DND-41 (cell line): ENCODE results near the gene RBM47.

Experiments
- ATAC-seq: fragments of 200-7000 bp; cut with Tn5 transposase; 3 replicates; pipeline ENCODE4 v1.9.1; 2021; ENCODE audit warnings: low read depth; ENCODE audit not compliant: insufficient read depth
- DNase-seq: peaks from one replicate; pipeline ENCODE4 v3.0.0-alpha.2; 2020
- H2AFZ ChIP-seq: 2 replicates; pipeline ENCODE4 v1.6.0; 2012; ENCODE audit warnings: low read depth, low read length
- H3K27ac ChIP-seq: 2 replicates; pipeline ENCODE4 v1.5.1; 2012; ENCODE audit warnings: low read length, inconsistent platforms
- H3K27me3 ChIP-seq: fragments of 200-600 bp; sonication (generic); 2 replicates; pipeline ENCODE4 v1.6.0; 2012; ENCODE audit warnings: low read length, mild to moderate bottlenecking, inconsistent platforms; ENCODE audit not compliant: insufficient read depth, poor library complexity
- H3K36me3 ChIP-seq: 2 replicates; pipeline ENCODE4 v1.5.1; 2012; ENCODE audit warnings: low read length, inconsistent platforms; ENCODE audit not compliant: insufficient read depth
- H3K4me1 ChIP-seq: 2 replicates; pipeline ENCODE4 v1.5.1; 2012; ENCODE audit warnings: mild to moderate bottlenecking, low read length; ENCODE audit not compliant: insufficient read depth
- H3K4me2 ChIP-seq: 2 replicates; pipeline ENCODE4 v1.6.0; 2012; ENCODE audit warnings: mild to moderate bottlenecking, moderate library complexity, low read length, inconsistent platforms; ENCODE audit not compliant: insufficient read depth
- H3K4me3 ChIP-seq, 2 experiments: fragments of 200-600 bp in 1 of 2; shearing (Covaris generic) in 1 of 2; 2 replicates each; pipeline ENCODE4 v1.5.1; 2012 to 2016; ENCODE audit warnings: inconsistent platforms in 2 of 2, low read length in 2 of 2, mild to moderate bottlenecking in 2 of 2, low read depth in 1 of 2, moderate library complexity in 1 of 2
- H3K79me2 ChIP-seq: 2 replicates; pipeline ENCODE4 v1.6.0; 2012; ENCODE audit warnings: low read length, inconsistent platforms; ENCODE audit not compliant: insufficient read depth
- H3K9ac ChIP-seq: 2 replicates; pipeline ENCODE4 v1.6.0; 2012; ENCODE audit warnings: low read depth, mild to moderate bottlenecking, inconsistent platforms, low read length, moderate library complexity
- H3K9me3 ChIP-seq: 2 replicates; pipeline ENCODE4 v1.5.1; 2012; ENCODE audit warnings: low read length, moderate library complexity, mild to moderate bottlenecking, inconsistent platforms; ENCODE audit not compliant: insufficient read depth, severe bottlenecking
- H4K20me1 ChIP-seq: 2 replicates; pipeline ENCODE4 v1.6.0; 2012; ENCODE audit warnings: low read length; ENCODE audit not compliant: insufficient read depth
- CTCF ChIP-seq: IDR thresholded peaks from 2 replicates; pipeline ENCODE4 v1.5.1; 2012; ENCODE audit warnings: borderline replicate concordance, low read length, moderate library complexity, mild to moderate bottlenecking; ENCODE audit not compliant: poor library complexity, severe bottlenecking; ENCODE audit errors: extremely low read depth
- EZH2 ChIP-seq: IDR thresholded peaks from 3 replicates; pipeline ENCODE4 v1.6.1; 2012; ENCODE audit warnings: borderline replicate concordance, low read depth, mild to moderate bottlenecking, moderate library complexity, low read length, inconsistent platforms; ENCODE audit not compliant: severe bottlenecking

Gene RBM47

DNA sequence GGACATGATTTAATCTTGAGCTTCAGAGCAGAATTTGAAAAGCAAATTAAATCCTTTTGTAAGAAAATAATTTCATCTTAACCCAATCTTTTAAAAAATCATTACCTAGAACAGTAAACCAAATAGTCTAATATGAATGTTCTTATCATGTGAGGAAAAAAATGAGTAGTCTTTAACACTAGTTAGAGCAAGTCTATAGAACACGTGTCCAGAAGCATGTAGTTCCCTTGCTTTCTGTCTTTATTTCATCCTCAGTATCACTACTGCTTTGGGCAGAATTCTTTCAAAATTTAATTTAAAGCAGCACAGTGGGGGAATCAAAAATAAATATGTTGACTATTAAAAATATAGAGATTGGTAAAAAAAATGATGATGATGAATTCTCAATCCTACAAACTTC lies 2.1 kb downstream of the RBM47 start:
- TF ChIP-seq EZH2 (no peak), CTCF (no peak)
- Histone ChIP-seq H3K9ac (no peak overlapping the region), H2AFZ (no peak overlapping the region), H3K27ac (no peak overlapping the region), H3K4me2 (no peak overlapping the region), H3K4me3 (no peak overlapping the region), H3K27me3 (peaks cover 17% of the 10 kb centered on the region), H3K79me2 (no peaks in the 10 kb centered on the region), H3K4me1 (no peaks in the 10 kb centered on the region), H3K36me3 (no peaks in the 10 kb centered on the region), H3K9me3 (no peaks in the 10 kb centered on the region), H4K20me1 (no peaks in the 10 kb centered on the region)
- ATAC-seq (no peak), DNase-seq (no peak)

DNA sequence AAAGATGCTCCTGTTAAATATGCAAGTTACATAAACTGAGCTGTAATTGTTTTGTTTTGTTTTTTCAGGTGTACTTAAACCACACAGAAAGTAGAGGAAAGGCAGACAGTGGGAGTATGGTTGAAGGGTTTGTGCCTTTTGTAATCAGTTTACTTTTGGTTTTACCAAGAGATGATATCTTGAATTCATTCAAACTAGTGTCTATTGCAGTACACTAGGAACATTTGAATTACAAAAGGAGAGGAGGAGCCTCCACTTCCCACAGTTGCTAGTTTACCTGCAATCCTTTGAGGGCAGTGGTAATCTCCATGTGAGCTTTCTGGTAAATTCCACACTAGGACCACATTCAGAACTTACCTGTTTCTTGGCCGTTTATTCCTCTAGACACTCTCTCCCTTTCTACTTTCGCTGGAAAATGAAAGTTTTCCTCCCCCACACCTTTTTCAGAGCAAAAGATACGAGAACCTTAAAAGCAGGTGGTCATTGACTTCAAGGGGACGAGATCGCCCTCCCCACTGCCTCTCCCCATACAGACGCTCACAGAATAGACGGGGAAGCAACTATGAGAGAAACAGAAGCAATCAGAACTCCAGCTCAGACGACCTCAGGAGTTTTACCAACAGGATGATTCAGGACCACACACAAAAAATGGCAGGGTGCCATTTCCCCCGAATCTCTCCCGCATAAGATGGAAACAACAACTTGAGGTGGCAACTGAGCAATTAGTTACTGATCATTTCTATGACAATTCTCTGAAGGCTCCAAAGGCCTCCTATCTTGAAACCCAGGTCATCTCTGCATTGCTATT lies 3.3 kb downstream of the RBM47 start:
- H3K9me3 ChIP-seq = no peaks in the 10 kb centered on the region
- ATAC-seq = no peak
- no peaks in the 10 kb centered on the region for H3K4me1 ChIP-seq
- no peaks in the 10 kb centered on the region for H3K36me3 ChIP-seq
- no peak overlapping the region for H3K4me2 ChIP-seq
- TF ChIP-seq EZH2 = no peak
- TF ChIP-seq CTCF = no peak
- no peak for DNase-seq
- no peaks in the 10 kb centered on the region for H3K79me2 ChIP-seq
- peaks cover 17% of the 10 kb centered on the region for H3K27me3 ChIP-seq
- H3K27ac ChIP-seq = no peak overlapping the region
- no peaks in the 10 kb centered on the region for H4K20me1 ChIP-seq
- H3K9ac ChIP-seq = no peak overlapping the region
- no peak overlapping the region for H2AFZ ChIP-seq
- no peak overlapping the region for H3K4me3 ChIP-seq

- no peak overlapping the region for H3K27ac ChIP-seq
- TF ChIP-seq EZH2 = no peak
- no peak for TF ChIP-seq CTCF
These were observed 6.0 kb downstream of the RBM47 start for GRCh38 chr4:40623707-40624106.

More at GRCh38 chr4:40623707-40624106, 6.0 kb downstream of the RBM47 start:
- H3K36me3 ChIP-seq = no peaks in the 10 kb centered on the region
- H4K20me1 ChIP-seq = no peaks in the 10 kb centered on the region
- no peak overlapping the region for H2AFZ ChIP-seq
- H3K79me2 ChIP-seq = no peaks in the 10 kb centered on the region
- DNase-seq = no peak
- H3K4me2 ChIP-seq = no peak overlapping the region
- H3K4me3 ChIP-seq = no peak overlapping the region
- no peak overlapping the region for H3K9ac ChIP-seq
- no peaks in the 10 kb centered on the region for H3K9me3 ChIP-seq
- H3K27me3 ChIP-seq = peaks cover 9% of the 10 kb centered on the region
- H3K4me1 ChIP-seq = no peaks in the 10 kb centered on the region
- no peak for ATAC-seq
